HepG2 (cell line): ENCODE measurements around the gene SEPTIN12. TPM values are rescaled to one million over a fixed set of nuclear protein-coding genes. Genes with fewer than 3 reads are reported as not detected.

Experiments used
- ATAC-seq: fragments of 200-7000 bp; cut with Tn5 transposase; 3 replicates; pipeline ENCODE4 v1.9.1; 2020; ENCODE audit warnings: mild to moderate bottlenecking, moderate library complexity
- BruUV-seq: library from RNA; stranded (reverse); fragments of 400-500 nt; replicated peaks from 2 replicates; lab custom pipeline; 2021; lab: Mats Ljungman, UMichigan
- CTCF ChIA-PET: fragments of 300-600 bp; formaldehyde crosslinking; extraction: SDS; loops from one replicate; lab custom pipeline; 2021; ENCODE audit warnings: low total read pairs, inconsistent platforms, low intra/inter-chr PET ratio; lab: Yijun Ruan, JAX
- POLR2A ChIA-PET: fragments of 350-600 bp; sonication (Branson Sonifier 250); formaldehyde crosslinking; loops from one replicate; lab custom pipeline; 2020; ENCODE audit warnings: antibody characterized with exemption, inconsistent platforms; lab: Yijun Ruan, JAX
- DNase-seq: peaks from one replicate; pipeline ENCODE4 v3.0.0-alpha.2; 2015; ENCODE audit warnings: low spot score
- FAIRE-seq: peaks from 3 replicates; lab custom pipeline; 2011; peaks lifted over from hg19 to GRCh38; lab: Jason Lieb, UNC
- H2AFZ ChIP-seq: one replicate; pipeline ENCODE4 v1.6.1; 2011; ENCODE audit warnings: low read length, inconsistent platforms
- H3K27ac ChIP-seq: fragments of 300-600 bp; 3 replicates; pipeline ENCODE4 v1.8.0; 2011; ENCODE audit warnings: mixed run types, mild to moderate bottlenecking, mixed read lengths, low read length, inconsistent platforms; ENCODE audit not compliant: insufficient read depth; ENCODE audit errors: extremely low read length
- H3K27me3 ChIP-seq, 2 experiments: fragments of 200-600 bp in 1 of 2; 2 replicates in 1 of 2; 3 replicates in 1 of 2; pipeline versions ENCODE4 v1.6.0 to v1.8.0; 2011; ENCODE audit warnings: low read length in 2 of 2, mild to moderate bottlenecking in 2 of 2, moderate library complexity in 2 of 2, inconsistent platforms in 1 of 2; ENCODE audit not compliant: insufficient read depth in 2 of 2, control insufficient read depth in 1 of 2
- H3K36me3 ChIP-seq, 2 experiments: fragments of 200-600 bp in 1 of 2; replicated peaks in 1 of 2; 2 replicates in 1 of 2; 3 replicates in 1 of 2; pipeline versions ENCODE4 v1.5.1 to v1.8.0; 2011; ENCODE audit warnings: low read length in 2 of 2, inconsistent platforms in 1 of 2; ENCODE audit not compliant: insufficient read depth in 2 of 2, control insufficient read depth in 1 of 2
- H3K4me1 ChIP-seq: 2 replicates; pipeline ENCODE4 v1.5.1; 2012; ENCODE audit warnings: low read length, inconsistent platforms; ENCODE audit not compliant: insufficient read depth
- H3K4me2 ChIP-seq: 2 replicates; pipeline ENCODE4 v1.6.0; 2011; ENCODE audit warnings: low read depth, low read length, inconsistent platforms
- H3K4me3 ChIP-seq, 3 experiments: fragments of 200-600 bp in 1 of 3; sonication (generic), shearing (Covaris generic) in 1 of 3; replicated peaks in 1 of 3; 2 replicates each; pipeline ENCODE4 v1.5.1; 2011 to 2016; ENCODE audit warnings: low read length in 3 of 3, inconsistent platforms in 2 of 3, low read depth in 2 of 3, mild to moderate bottlenecking in 2 of 3, control low read depth in 1 of 3, mixed read lengths in 1 of 3; ENCODE audit not compliant: insufficient read depth in 1 of 3
- H3K79me2 ChIP-seq: one replicate; pipeline ENCODE4 v1.6.1; 2011; ENCODE audit warnings: low read length, inconsistent platforms; ENCODE audit not compliant: insufficient read depth
- H3K9ac ChIP-seq: 2 replicates; pipeline ENCODE4 v1.6.0; 2011; ENCODE audit warnings: mild to moderate bottlenecking, low read depth, low read length, inconsistent platforms; ENCODE audit not compliant: insufficient read depth
- H3K9me3 ChIP-seq: 2 replicates; pipeline ENCODE4 v1.5.1; 2012; ENCODE audit warnings: mild to moderate bottlenecking, low read length
- H4K20me1 ChIP-seq: 2 replicates; pipeline ENCODE4 v1.6.0; 2011; ENCODE audit warnings: inconsistent platforms, mild to moderate bottlenecking, low read length, moderate library complexity; ENCODE audit not compliant: insufficient read depth
- AGO2 ChIP-seq: fragments of 200-400 bp; formaldehyde crosslinking; optimal IDR thresholded peaks from 2 replicates; pipeline ENCODE3; 2017; ENCODE audit warnings: mild to moderate bottlenecking, low read depth, low read length, moderate library complexity
- POLR2AphosphoS5 ChIP-seq: IDR thresholded peaks from 2 replicates; pipeline ENCODE4 v1.6.1; 2012; ENCODE audit warnings: low read depth, low read length
- RBFOX2 ChIP-seq: fragments of 200-400 bp; formaldehyde crosslinking; IDR thresholded peaks from 2 replicates; pipeline ENCODE4 v1.6.1; 2017; ENCODE audit warnings: low read depth, mild to moderate bottlenecking, low read length
- ZFP41 ChIP-seq: sonication (generic); formaldehyde crosslinking; IDR thresholded peaks from 2 replicates; pipeline ENCODE4 v1.4.0; 2020; ENCODE audit warnings: mild to moderate bottlenecking, missing genetic modification reagents, borderline replicate concordance
- WGBS: methylation state at CpG from one replicate; pipeline ENCODE4 v1.1.6; 2017; ENCODE audit warnings: low lambda C conversion rate; 5-methylcytosine and 5-hydroxymethylcytosine counted together
- in situ Hi-C: cut with HindIII; loops from 2 replicates; pipeline ENCODE4 v1.10.0; 2017; ENCODE audit warnings: low pct_unique_long_range_greater_than_20kb; ENCODE audit not compliant: extremely low pct_ligation_motif_present
- intact Hi-C: fragments of 100-400 bp; cut with micrococcal nuclease; formaldehyde crosslinking; loops from one replicate; pipeline ENCODE4 v1.10.0; 2022; ENCODE audit not compliant: unreplicated experiment
- polyA plus RNA-seq, 8 experiments: library from polyadenylated mRNA; depleted of rRNA in 3 of 8; stranded (reverse) in 7 of 8; unstranded in 1 of 8; fragments of >200 nt; fragmentation: Illumina TruSeq in 4 of 8; extraction: Trizol in 4 of 8; gene quantifications; 2 replicates each; pipeline versions ENCODE4 v1.2.1 to v1.2.3, GENCODE V29; 2011 to 2016; ENCODE audit warnings: low read depth in 4 of 8, missing spikeins in 1 of 8, mixed read lengths in 1 of 8; ENCODE audit not compliant: insufficient read depth in 1 of 8
- total RNA-seq, 5 experiments: library from RNA; depleted of rRNA; stranded (reverse); fragments of >200 nt; fragmentation: Illumina TruSeq; extraction: Trizol; gene quantifications; 2 replicates each; pipeline ENCODE4 v1.2.3, GENCODE V29; 2016; ENCODE audit warnings: low read depth in 1 of 5
- TF ChIP-seq, protein P1 (sequence below): sonication (generic); formaldehyde crosslinking; IDR thresholded peaks from 2 replicates; pipeline ENCODE4 v1.4.0; 2020; ENCODE audit warnings: missing genetic modification reagents

SEPTIN12 gene
- total and polyA plus RNA-seq, 2 of the 13 experiments (the other 11 are each of a cell fraction or from before 2014, with no cell fraction given), result 0.22 TPM; not detected in 1

DNA sequence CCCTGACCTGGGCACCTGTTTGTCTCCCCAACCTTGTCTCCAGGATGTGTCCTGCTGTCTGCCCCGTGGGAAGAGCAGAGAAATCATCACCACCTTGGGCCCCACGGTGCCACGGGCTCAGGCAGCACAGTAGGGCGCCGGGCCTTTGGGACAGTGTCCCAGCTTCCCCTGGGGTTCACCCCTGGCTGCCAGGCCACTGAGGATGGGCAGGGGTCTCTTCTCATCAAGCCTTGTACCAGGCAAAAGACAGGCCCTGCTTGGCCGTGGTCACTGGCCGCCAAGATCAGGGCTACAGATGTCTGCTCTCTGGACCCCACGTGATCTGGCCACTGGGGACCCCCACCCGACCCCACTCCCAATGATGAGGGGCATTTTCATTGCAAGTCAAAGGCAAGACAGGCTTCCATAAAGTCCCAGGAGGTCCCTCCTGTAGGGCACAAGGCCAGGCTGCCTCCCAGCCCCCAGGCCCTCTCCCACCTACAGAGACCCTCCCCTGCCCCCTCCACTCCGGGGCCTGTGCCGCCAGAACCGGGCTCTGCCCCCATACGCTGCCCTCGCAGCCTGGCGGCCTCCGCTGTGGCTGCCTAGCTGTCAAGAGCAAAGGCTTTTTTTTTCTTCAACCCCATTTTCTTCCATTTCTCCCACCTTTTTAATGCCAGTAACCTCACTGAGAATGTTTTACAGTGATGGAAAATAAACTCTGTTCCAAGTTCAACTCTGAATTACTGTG is 39.3 kb downstream of the SEPTIN12 start (continued):
- TF ChIP-seq, protein P1, sequence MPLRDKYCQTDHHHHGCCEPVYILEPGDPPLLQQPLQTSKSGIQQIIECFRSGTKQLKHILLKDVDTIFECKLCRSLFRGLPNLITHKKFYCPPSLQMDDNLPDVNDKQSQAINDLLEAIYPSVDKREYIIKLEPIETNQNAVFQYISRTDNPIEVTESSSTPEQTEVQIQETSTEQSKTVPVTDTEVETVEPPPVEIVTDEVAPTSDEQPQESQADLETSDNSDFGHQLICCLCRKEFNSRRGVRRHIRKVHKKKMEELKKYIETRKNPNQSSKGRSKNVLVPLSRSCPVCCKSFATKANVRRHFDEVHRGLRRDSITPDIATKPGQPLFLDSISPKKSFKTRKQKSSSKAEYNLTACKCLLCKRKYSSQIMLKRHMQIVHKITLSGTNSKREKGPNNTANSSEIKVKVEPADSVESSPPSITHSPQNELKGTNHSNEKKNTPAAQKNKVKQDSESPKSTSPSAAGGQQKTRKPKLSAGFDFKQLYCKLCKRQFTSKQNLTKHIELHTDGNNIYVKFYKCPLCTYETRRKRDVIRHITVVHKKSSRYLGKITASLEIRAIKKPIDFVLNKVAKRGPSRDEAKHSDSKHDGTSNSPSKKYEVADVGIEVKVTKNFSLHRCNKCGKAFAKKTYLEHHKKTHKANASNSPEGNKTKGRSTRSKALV (CRISPR knock-in tag), result no peak
- TF ChIP-seq AGO2, result peak; percentile 84

DNA sequence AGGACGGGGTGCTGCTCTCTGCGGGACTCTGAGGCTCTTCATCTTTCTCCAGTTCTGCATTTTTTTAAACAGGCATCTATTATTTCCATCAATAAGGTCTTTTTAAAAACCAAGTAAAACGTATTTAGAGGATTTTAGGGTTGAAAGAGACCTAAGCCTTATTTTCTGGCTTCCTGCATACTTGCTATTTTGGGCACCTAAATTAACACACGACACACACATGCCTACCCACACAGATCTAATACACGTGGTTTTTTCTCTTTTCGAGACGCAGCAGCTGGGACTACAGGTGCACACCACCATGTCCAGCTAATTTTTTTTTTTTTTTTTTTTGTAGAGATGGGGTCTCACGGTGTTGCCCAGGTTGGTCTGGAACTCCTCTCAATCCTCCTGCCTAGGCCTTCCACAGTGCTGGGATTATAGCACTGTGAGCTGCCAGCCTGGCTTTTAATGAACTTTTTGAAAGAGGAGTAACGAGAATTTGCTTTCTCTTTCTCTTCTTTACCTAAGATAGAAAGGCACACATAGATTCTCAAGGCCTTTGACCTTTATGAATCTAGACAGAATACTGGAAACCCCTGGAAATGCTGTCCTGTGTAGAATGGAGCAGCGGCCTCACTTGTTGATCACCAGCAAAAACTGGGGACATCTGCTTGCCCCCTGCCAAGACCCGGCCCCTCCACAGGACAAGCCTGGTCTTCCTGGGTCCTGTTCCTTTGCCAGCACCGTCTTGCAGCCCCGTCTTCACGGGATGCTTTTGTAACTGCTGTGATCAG is 40.1 kb downstream of the SEPTIN12 start:
- ATAC-seq (no peak), FAIRE-seq (no peak), DNase-seq (no peak)
- Histone ChIP-seq H3K9me3 (no peaks in the 10 kb centered on the region), H3K36me3 (peaks cover 15 to 23% of the 10 kb centered on the region in 2 experiments; a peak in 4 of 5 replicates), H4K20me1 (no peaks in the 10 kb centered on the region), H3K4me3 (no peak overlapping the region), H3K27me3 (no peaks in the 10 kb centered on the region), H3K4me1 (peaks cover 8% of the 10 kb centered on the region), H2AFZ (no peak overlapping the region), H3K4me2 (no peak overlapping the region), H3K79me2 (no peaks in the 10 kb centered on the region), H3K27ac (no peak overlapping the region), H3K9ac (no peak overlapping the region)
- POLR2A ChIA-PET, result interaction anchor here (1.0 kb wide), 1 partner anchor 21 kb away, joined by 4 read pairs; no protein-coding TSS in a partner anchor
- WGBS, result 82% methylated on average over 14 of the region's 14 CpGs
- intact Hi-C loops, result no loop called here
- TSS peak; percentile 19 for BruUV-seq
- CTCF ChIA-PET, result no interaction called here
- TF ChIP-seq RBFOX2, result no peak
- TF ChIP-seq POLR2AphosphoS5, result 0 out of 2 replicates have a peak, but pooled peaks have one; percentile 5
- TF ChIP-seq ZFP41, result no peak
- TF ChIP-seq, all 625 proteins: peak for 1
- in situ Hi-C loops, result no loop called here
